NCI-H2196 (cell line): ENCODE measurements around the gene SDR39U1.

ENCODE experiments used
- DNase-seq: peaks from one replicate; lab custom pipeline; 2025; ENCODE audit not compliant: unreplicated experiment; lab: John Stamatoyannopoulos, UW

The SDR39U1 gene

GRCh38 chr14:24443053-24443665 lies 583 bp upstream of the SDR39U1 start:
- DNase-seq: no peak

GRCh38 chr14:24441904-24442239 lies 704 bp downstream of the SDR39U1 start:
- peak; percentile 57 for DNase-seq

- DNase-seq: no peak
These were observed 1.1 kb downstream of the SDR39U1 start for GRCh38 chr14:24441485-24441884.

GRCh38 chr14:24440606-24441399 lies 1.8 kb downstream of the SDR39U1 start:
- no peak for DNase-seq

- DNase-seq: no peak
These were observed 2.6 kb downstream of the SDR39U1 start for GRCh38 chr14:24439830-24440605.

- DNase-seq: no peak
These were observed 3.3 kb downstream of the SDR39U1 start for GRCh38 chr14:24439257-24439656.

GRCh38 chr14:24438223-24439097 lies 4.1 kb downstream of the SDR39U1 start:
- no peak for DNase-seq

- DNase-seq: no peak
These were observed 4.9 kb downstream of the SDR39U1 start for GRCh38 chr14:24437736-24438067.

- no peak for DNase-seq
These were observed 5.4 kb downstream of the SDR39U1 start for GRCh38 chr14:24437020-24437735.

- peak; percentile 70 for DNase-seq
These were observed 6.1 kb downstream of the SDR39U1 start for GRCh38 chr14:24436355-24437019.

GRCh38 chr14:24435998-24436354 lies 6.6 kb downstream of the SDR39U1 start:
- no peak for DNase-seq

- DNase-seq: no peak
These were observed 7.3 kb downstream of the SDR39U1 start for GRCh38 chr14:24435192-24435810.

- DNase-seq: no peak
These were observed 7.9 kb downstream of the SDR39U1 start for GRCh38 chr14:24434676-24435075.

- no peak for DNase-seq
These were observed 8.5 kb downstream of the SDR39U1 start for GRCh38 chr14:24434036-24434435.

GRCh38 chr14:24432259-24433131 lies 10.1 kb downstream of the SDR39U1 start:
- DNase-seq: no peak

- DNase-seq: peak; percentile 92
These were observed 10.9 kb downstream of the SDR39U1 start for GRCh38 chr14:24431569-24432258.

- DNase-seq: no peak
These were observed 11.7 kb downstream of the SDR39U1 start for GRCh38 chr14:24430682-24431568.
